NCI-H69 (cell line): ENCODE data around the gene IMMP2L.

Experiments
- DNase-seq: peaks from one replicate; lab custom pipeline; 2025; lab: John Stamatoyannopoulos, UW

Gene IMMP2L

GRCh38 chr7:111215550-111215949 is 346.7 kb downstream of the IMMP2L start:
- DNase-seq: no peak

GRCh38 chr7:111212857-111213523 is 349.3 kb downstream of the IMMP2L start:
- no peak for DNase-seq

- DNase-seq: no peak
Measured at GRCh38 chr7:111210996-111211395, 351.3 kb downstream of the IMMP2L start.

GRCh38 chr7:111210043-111210442 is 352.2 kb downstream of the IMMP2L start:
- no peak for DNase-seq

GRCh38 chr7:111205251-111205650 is 357.0 kb downstream of the IMMP2L start:
- DNase-seq: no peak

GRCh38 chr7:111202321-111202720 is 360.0 kb downstream of the IMMP2L start:
- no peak for DNase-seq

- DNase-seq: no peak
Measured at GRCh38 chr7:111199643-111200042, 362.6 kb downstream of the IMMP2L start.

- no peak for DNase-seq
Measured at GRCh38 chr7:111198255-111198654, 364.0 kb downstream of the IMMP2L start.

- DNase-seq: no peak
Measured at GRCh38 chr7:111196655-111197054, 365.6 kb downstream of the IMMP2L start.

- DNase-seq: peak; percentile 78
Measured at GRCh38 chr7:111192614-111193413, 369.5 kb downstream of the IMMP2L start.

GRCh38 chr7:111190804-111191203 is 371.5 kb downstream of the IMMP2L start:
- no peak for DNase-seq

- DNase-seq: peak; percentile 36
Measured at GRCh38 chr7:111184987-111185386, 377.3 kb downstream of the IMMP2L start.

GRCh38 chr7:111183321-111183720 is 379.0 kb downstream of the IMMP2L start:
- peak; percentile 27 for DNase-seq

GRCh38 chr7:111180338-111180737 is 382.0 kb downstream of the IMMP2L start:
- DNase-seq: no peak

GRCh38 chr7:111175908-111176441 is 386.3 kb downstream of the IMMP2L start:
- peak; percentile 39 for DNase-seq

- DNase-seq: peak; percentile 74
Measured at GRCh38 chr7:111174510-111174909, 387.8 kb downstream of the IMMP2L start.

GRCh38 chr7:111173990-111174389 is 388.3 kb downstream of the IMMP2L start:
- peak; percentile 25 for DNase-seq

- DNase-seq: no peak
Measured at GRCh38 chr7:111173528-111173927, 388.8 kb downstream of the IMMP2L start.

- DNase-seq: peak; percentile 50
Measured at GRCh38 chr7:111172564-111173257, 389.6 kb downstream of the IMMP2L start.

- peak; percentile 97 for DNase-seq
Measured at GRCh38 chr7:111168182-111168581, 394.1 kb downstream of the IMMP2L start.

- DNase-seq: peak; percentile 38
Measured at GRCh38 chr7:111164442-111164841, 397.9 kb downstream of the IMMP2L start.

GRCh38 chr7:111162692-111163091 is 399.6 kb downstream of the IMMP2L start:
- no peak for DNase-seq

- DNase-seq: no peak
Measured at GRCh38 chr7:111160297-111160696, 402.0 kb downstream of the IMMP2L start.
